A549 (cell line): ENCODE results near the gene HOXB1.

ENCODE experiments used
- EP300 ChIP-seq, 2 experiments: fragments of >200 bp; sonication (Bioruptor Twin); formaldehyde crosslinking; IDR thresholded peaks; 2 replicates in 1 of 2; 3 replicates in 1 of 2; pipeline ENCODE4 v1.6.1; 2016 to 2017
- HDAC2 ChIP-seq: fragments of 200-600 bp; sonication (generic); IDR thresholded peaks from 2 replicates; pipeline ENCODE4 v1.6.1; 2016
- POLR2A ChIP-seq: IDR thresholded peaks from 2 replicates; pipeline ENCODE4 v1.6.1; 2012; ENCODE audit warnings: mild to moderate bottlenecking, low read length
- SMC3 ChIP-seq: fragments of >200 bp; sonication (Bioruptor Twin); formaldehyde crosslinking; IDR thresholded peaks from 3 replicates; pipeline ENCODE4 v1.6.1; 2018; ENCODE audit warnings: inconsistent platforms
- USF2 ChIP-seq: fragments of 450-650 bp; IDR thresholded peaks from 2 replicates; pipeline ENCODE4 v1.6.1; 2014; ENCODE audit warnings: antibody characterized with exemption
- TF ChIP-seq, protein P1 (sequence below): IDR thresholded peaks from 2 replicates; pipeline ENCODE4 v1.6.1; 2012
- TF ChIP-seq, protein P2 (sequence below): fragments of >200 bp; sonication (Bioruptor Twin); formaldehyde crosslinking; IDR thresholded peaks from 3 replicates; pipeline ENCODE4 v1.5.1; 2016

DNA sequence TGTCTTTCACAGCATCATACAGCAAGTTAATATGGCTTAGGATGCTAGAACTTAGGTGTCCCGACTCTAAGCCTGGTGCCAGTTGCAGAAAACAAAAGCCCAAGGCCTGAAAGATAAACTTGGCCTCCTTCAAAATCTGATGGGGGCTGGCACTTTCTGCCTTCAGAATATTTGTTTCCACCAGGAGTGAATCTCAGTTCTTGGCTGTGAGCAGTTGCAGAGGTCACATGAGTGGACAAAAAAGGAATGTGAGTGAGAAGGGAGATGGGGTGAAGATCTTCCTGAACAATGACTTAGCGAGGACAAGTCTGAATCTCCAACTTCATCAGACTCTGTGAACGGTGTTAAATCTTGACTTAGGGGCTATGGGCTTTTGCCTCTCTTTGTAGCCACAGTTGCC, 46.6 kb downstream of the HOXB1 start:
- no peak for TF ChIP-seq POLR2A
- TF ChIP-seq, protein P1, sequence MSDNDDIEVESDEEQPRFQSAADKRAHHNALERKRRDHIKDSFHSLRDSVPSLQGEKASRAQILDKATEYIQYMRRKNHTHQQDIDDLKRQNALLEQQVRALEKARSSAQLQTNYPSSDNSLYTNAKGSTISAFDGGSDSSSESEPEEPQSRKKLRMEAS, result no peak
- no peak for TF ChIP-seq HDAC2
- TF ChIP-seq SMC3, result no peak
- TF ChIP-seq, protein P2, sequence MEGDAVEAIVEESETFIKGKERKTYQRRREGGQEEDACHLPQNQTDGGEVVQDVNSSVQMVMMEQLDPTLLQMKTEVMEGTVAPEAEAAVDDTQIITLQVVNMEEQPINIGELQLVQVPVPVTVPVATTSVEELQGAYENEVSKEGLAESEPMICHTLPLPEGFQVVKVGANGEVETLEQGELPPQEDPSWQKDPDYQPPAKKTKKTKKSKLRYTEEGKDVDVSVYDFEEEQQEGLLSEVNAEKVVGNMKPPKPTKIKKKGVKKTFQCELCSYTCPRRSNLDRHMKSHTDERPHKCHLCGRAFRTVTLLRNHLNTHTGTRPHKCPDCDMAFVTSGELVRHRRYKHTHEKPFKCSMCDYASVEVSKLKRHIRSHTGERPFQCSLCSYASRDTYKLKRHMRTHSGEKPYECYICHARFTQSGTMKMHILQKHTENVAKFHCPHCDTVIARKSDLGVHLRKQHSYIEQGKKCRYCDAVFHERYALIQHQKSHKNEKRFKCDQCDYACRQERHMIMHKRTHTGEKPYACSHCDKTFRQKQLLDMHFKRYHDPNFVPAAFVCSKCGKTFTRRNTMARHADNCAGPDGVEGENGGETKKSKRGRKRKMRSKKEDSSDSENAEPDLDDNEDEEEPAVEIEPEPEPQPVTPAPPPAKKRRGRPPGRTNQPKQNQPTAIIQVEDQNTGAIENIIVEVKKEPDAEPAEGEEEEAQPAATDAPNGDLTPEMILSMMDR, result no peak
- no peak for TF ChIP-seq EP300 (IDR thresholded peaks at IDR 0.05)
- TF ChIP-seq USF2, result no peak
